ENCODE measurements around the gene TC2N. TPM values are rescaled to one million over a fixed set of nuclear protein-coding genes. Genes with fewer than 3 reads are reported as not detected.

Gene TC2N
- total RNA-seq, 1 experiment from 2014 or later, result 7.7 TPM

DNA sequence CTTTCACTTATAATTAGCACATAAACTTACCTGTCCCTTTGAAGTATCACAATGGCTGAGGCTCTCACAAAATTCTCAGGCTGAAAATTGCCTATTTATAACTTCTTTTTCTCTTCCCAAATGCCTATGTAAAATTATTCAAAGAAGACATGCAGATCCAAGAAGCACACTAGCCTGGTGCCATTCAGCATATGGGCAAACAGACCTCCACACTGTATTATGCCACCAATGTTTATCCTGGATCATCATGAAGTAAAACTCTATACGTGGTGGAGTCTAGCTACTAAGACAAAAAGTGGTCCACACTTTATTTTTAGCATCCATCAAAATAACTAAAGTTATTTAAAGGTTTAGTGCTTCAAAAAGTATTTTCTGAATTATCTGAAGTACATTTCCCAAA lies 15.8 kb downstream of the TC2N start:
- Histone ChIP-seq H3K9me2 (ENCODE audit: insufficient read depth) (no peaks in the 10 kb centered on the region), H3K27me3 (ENCODE audit: insufficient read depth, low read depth) (no peaks in the 10 kb centered on the region), H3K4me1 (replicated peaks; ENCODE audit: insufficient read depth) (no peaks in the 10 kb centered on the region), H3F3A (ENCODE audit: insufficient read depth, low read depth) (no peaks in the 10 kb centered on the region), H3K36me3 (ENCODE audit: low read depth) (no peaks in the 10 kb centered on the region), H3K27ac (no peak overlapping the region), H3K79me2 (ENCODE audit: low read depth) (no peaks in the 10 kb centered on the region), H3K4me2 (no peak overlapping the region), H3K9me3 (ENCODE audit: insufficient read depth, low read depth) (no peaks in the 10 kb centered on the region), H3K4me3 (no peak overlapping the region), H2AFZ (no peak overlapping the region), H4K20me1 (ENCODE audit: insufficient read depth) (no peaks in the 10 kb centered on the region)
- BruUV-seq (replicated peaks), result no TSS peak
- intact Hi-C loops (cut with micrococcal nuclease; ENCODE audit: unreplicated experiment), result no loop called here
- DNase-seq, result no peak
- TF ChIP-seq EZH2 (IDR thresholded peaks at IDR 0.05; ENCODE audit: low read depth), result no peak
- TF ChIP-seq, protein P1, sequence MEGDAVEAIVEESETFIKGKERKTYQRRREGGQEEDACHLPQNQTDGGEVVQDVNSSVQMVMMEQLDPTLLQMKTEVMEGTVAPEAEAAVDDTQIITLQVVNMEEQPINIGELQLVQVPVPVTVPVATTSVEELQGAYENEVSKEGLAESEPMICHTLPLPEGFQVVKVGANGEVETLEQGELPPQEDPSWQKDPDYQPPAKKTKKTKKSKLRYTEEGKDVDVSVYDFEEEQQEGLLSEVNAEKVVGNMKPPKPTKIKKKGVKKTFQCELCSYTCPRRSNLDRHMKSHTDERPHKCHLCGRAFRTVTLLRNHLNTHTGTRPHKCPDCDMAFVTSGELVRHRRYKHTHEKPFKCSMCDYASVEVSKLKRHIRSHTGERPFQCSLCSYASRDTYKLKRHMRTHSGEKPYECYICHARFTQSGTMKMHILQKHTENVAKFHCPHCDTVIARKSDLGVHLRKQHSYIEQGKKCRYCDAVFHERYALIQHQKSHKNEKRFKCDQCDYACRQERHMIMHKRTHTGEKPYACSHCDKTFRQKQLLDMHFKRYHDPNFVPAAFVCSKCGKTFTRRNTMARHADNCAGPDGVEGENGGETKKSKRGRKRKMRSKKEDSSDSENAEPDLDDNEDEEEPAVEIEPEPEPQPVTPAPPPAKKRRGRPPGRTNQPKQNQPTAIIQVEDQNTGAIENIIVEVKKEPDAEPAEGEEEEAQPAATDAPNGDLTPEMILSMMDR (conservative IDR thresholded peaks at IDR 0.05), result no peak
- POLR2A ChIA-PET (ENCODE audit: unreplicated experiment), result no interaction called here
- CTCF ChIA-PET, result no interaction called here

DNA sequence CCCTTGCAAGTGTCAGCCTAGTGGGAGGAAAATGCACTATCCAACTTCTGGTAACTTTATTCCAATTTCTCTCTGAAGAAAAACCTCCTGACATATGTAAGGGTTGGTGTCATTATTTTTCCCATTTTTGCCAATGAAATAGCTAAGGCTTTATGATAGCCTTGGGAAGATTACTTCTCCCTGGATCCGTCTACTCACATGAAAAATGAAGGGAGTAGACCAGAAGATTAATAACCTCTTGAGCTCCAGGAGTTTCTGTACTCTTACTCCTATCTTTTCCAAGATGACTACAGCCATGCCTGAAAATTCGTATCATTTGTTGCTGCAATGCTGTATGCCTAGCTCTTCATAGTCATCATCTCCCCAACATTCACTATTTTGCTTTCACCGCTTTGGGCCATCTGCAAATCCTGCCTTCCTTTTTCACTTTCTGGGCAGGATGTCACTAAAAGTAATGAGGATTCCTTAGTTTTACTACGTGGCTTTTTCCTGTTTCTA lies 18.8 kb downstream of the TC2N start:
- no peaks in the 10 kb centered on the region for H3K9me2 ChIP-seq (ENCODE audit: insufficient read depth)
- H2AFZ ChIP-seq, result no peak overlapping the region
- no peaks in the 10 kb centered on the region for H3K27me3 ChIP-seq (ENCODE audit: insufficient read depth, low read depth)
- H3K9me3 ChIP-seq (ENCODE audit: insufficient read depth, low read depth), result no peaks in the 10 kb centered on the region
- no peak overlapping the region for H3K27ac ChIP-seq
- ChIA-PET POLR2A (ENCODE audit: unreplicated experiment) (no interaction called here), CTCF (no interaction called here)
- no peaks in the 10 kb centered on the region for H4K20me1 ChIP-seq (ENCODE audit: insufficient read depth)
- H3K79me2 ChIP-seq (ENCODE audit: low read depth), result no peaks in the 10 kb centered on the region
- DNase-seq, result no peak
- intact Hi-C loops (cut with micrococcal nuclease; ENCODE audit: unreplicated experiment), result no loop called here
- H3K4me3 ChIP-seq, result no peak overlapping the region
- H3F3A ChIP-seq (ENCODE audit: insufficient read depth, low read depth), result no peaks in the 10 kb centered on the region
- BruUV-seq (replicated peaks), result no TSS peak
- H3K36me3 ChIP-seq (ENCODE audit: low read depth), result no peaks in the 10 kb centered on the region
- no peaks in the 10 kb centered on the region for H3K4me1 ChIP-seq (replicated peaks; ENCODE audit: insufficient read depth)
- TF ChIP-seq, protein P1 (conservative IDR thresholded peaks at IDR 0.05), result no peak
- TF ChIP-seq EZH2 (IDR thresholded peaks at IDR 0.05; ENCODE audit: low read depth), result no peak
- H3K4me2 ChIP-seq, result no peak overlapping the region

DNA sequence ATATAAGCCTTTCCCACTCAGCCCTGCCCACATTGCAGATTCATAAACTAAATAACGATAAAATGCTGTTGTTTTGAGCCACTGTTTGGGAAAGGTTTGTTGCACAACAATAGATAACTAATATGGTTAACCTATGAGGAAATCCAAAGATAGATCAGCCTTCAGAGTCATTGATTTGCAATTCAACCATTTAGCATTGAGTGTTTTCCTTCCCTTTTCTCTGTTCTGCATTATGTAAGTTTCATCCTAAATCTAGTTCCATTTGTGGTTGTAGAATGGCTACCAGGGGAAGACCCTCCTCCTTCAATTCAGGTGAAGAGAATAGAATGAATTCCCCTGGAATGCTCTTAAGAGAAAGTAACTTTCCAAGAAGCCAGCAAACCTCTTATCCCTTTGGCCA lies 19.6 kb downstream of the TC2N start:
- CTCF ChIA-PET, result no interaction called here
- Histone ChIP-seq H3K4me3 (no peak overlapping the region), H3K4me1 (replicated peaks; ENCODE audit: insufficient read depth) (no peaks in the 10 kb centered on the region), H3K9me2 (ENCODE audit: insufficient read depth) (no peaks in the 10 kb centered on the region), H4K20me1 (ENCODE audit: insufficient read depth) (no peaks in the 10 kb centered on the region), H3K4me2 (no peak overlapping the region), H3K9me3 (ENCODE audit: insufficient read depth, low read depth) (no peaks in the 10 kb centered on the region), H3K79me2 (ENCODE audit: low read depth) (no peaks in the 10 kb centered on the region), H3K27me3 (ENCODE audit: insufficient read depth, low read depth) (no peaks in the 10 kb centered on the region), H3F3A (ENCODE audit: insufficient read depth, low read depth) (no peaks in the 10 kb centered on the region), H3K27ac (no peak overlapping the region), H3K36me3 (ENCODE audit: low read depth) (no peaks in the 10 kb centered on the region), H2AFZ (no peak overlapping the region)
- TF ChIP-seq EZH2 (IDR thresholded peaks at IDR 0.05; ENCODE audit: low read depth), result no peak
- TF ChIP-seq, protein P1 (conservative IDR thresholded peaks at IDR 0.05), result no peak
- DNase-seq, result no peak
- intact Hi-C loops (cut with micrococcal nuclease; ENCODE audit: unreplicated experiment), result no loop called here
- POLR2A ChIA-PET (ENCODE audit: unreplicated experiment), result no interaction called here
- BruUV-seq (replicated peaks), result no TSS peak
